Fibroblast of gingiva (primary cell): ENCODE measurements around the gene CSK.
A peak's percentile ranks its signal among the peaks of the same experiment; 100 is the strongest.
"Not testable (repeated sequence)": the region's sequence is repeated elsewhere in the genome, so short reads cannot be mapped to it uniquely, and the experiment has no call there.

Experiments used
- DNase-seq: peaks from one replicate; pipeline ENCODE4 v3.0.0-alpha.2; 2011; ENCODE audit warnings: low read depth

The CSK gene

GRCh38 chr15:74770211-74770903, 11.5 kb upstream of the CSK start:
- DNase-seq: no peak

- no peak for DNase-seq
Measured at GRCh38 chr15:74773329-74773728, 8.6 kb upstream of the CSK start.

GRCh38 chr15:74773731-74774252, 8.1 kb upstream of the CSK start:
- no peak for DNase-seq

GRCh38 chr15:74775132-74775562, 6.7 kb upstream of the CSK start:
- DNase-seq: no peak

- no peak for DNase-seq
Measured at GRCh38 chr15:74775894-74776293, 6.0 kb upstream of the CSK start.

- no peak for DNase-seq
Measured at GRCh38 chr15:74776821-74777768, 4.8 kb upstream of the CSK start.

GRCh38 chr15:74777769-74778598, 3.9 kb upstream of the CSK start:
- DNase-seq: no peak

- no peak for DNase-seq
Measured at GRCh38 chr15:74778599-74778970, 3.3 kb upstream of the CSK start.

GRCh38 chr15:74779162-74779648, 2.7 kb upstream of the CSK start:
- DNase-seq: no peak

GRCh38 chr15:74780523-74781430, 1.1 kb upstream of the CSK start:
- DNase-seq: peak; percentile 28

- DNase-seq: no peak
Measured at GRCh38 chr15:74782259-74783071, 585 bp downstream of the CSK start.

- DNase-seq: no peak
Measured at GRCh38 chr15:74783072-74783807, 1.4 kb downstream of the CSK start.

GRCh38 chr15:74783808-74784175, 1.9 kb downstream of the CSK start:
- no peak for DNase-seq

GRCh38 chr15:74784426-74785193, 2.7 kb downstream of the CSK start:
- no peak for DNase-seq

GRCh38 chr15:74785194-74786032, 3.5 kb downstream of the CSK start:
- no peak for DNase-seq

- DNase-seq: not testable (repeated sequence)
Measured at GRCh38 chr15:74786081-74786480, 4.2 kb downstream of the CSK start.

GRCh38 chr15:74786551-74787165, 4.8 kb downstream of the CSK start:
- no peak for DNase-seq
